GM12892 (cell line): ENCODE measurements around the gene XYLT1.

Experiments
- DNase-seq: peaks from one replicate; pipeline ENCODE4 v3.0.0; 2011; ENCODE audit not compliant: insufficient read length
- FAIRE-seq: peaks from 2 replicates; lab custom pipeline; 2011; peaks lifted over from hg19 to GRCh38; lab: Jason Lieb, UNC
- POLR2A ChIP-seq: IDR thresholded peaks from 2 replicates; pipeline ENCODE4 v1.6.1; 2011; ENCODE audit warnings: low read depth, low read length, control low read depth
- POLR2AphosphoS5 ChIP-seq: IDR thresholded peaks from 2 replicates; pipeline ENCODE4 v1.6.1; 2011; ENCODE audit warnings: low read depth, low read length, control low read depth
- TAF1 ChIP-seq: IDR thresholded peaks from 2 replicates; pipeline ENCODE4 v1.6.1; 2011; ENCODE audit warnings: low read depth, mild to moderate bottlenecking, control low read depth, low read length, borderline replicate concordance

XYLT1 gene

DNA sequence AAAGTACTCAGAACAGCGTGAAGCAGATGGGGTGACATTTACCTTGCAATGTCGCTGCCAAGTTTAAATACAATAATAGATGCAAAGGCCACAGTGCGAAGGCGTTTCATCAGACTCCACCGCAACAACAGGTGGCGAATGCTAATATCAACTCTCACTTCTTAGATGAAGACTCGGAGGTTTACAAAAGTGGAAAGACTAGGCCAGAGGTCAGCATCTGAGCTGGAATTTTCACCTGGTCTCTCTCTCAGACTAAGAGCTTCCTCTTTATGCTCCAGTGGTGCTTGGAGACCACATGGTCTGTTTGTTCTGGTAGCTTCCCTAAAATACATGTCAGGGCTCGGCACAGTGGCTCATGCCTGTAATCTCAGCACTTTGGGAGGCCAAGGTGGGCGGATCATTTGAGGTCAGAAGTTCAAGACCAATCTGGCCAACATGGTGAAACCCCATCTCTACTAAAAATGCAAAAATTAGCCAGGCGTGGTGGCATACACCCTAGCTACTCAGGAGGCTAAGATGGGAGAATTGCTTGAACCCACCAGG is 169.1 kb downstream of the XYLT1 start:
- TF ChIP-seq POLR2A, result no peak
- TF ChIP-seq POLR2AphosphoS5, result peak; percentile 38; the same call in 1 of the 2 replicates
- TF ChIP-seq TAF1, result no peak
- peak; percentile 79 for FAIRE-seq
- peak; percentile 35 for DNase-seq

DNA sequence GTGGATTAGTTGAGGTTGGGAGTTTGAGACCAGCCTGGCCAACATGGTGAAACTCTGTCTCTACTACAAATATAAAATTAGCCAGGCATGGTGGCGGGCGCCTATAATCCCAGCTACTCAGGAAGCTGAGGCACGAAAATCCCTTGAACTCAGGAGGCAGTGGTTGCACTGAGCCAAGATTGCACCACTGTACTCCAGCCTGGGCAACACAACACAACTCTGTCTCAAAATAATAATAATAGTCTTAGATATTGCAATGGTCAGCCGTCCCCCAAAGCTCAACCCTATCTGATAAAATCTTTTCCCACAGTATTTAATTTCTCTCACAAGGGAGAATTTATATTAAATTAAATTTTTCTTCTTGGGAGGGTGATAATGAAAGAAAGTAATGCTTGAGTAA is 169.6 kb downstream of the XYLT1 start:
- TF ChIP-seq POLR2AphosphoS5 (no peak), TAF1 (no peak), POLR2A (no peak)
- no peak for FAIRE-seq
- DNase-seq, result no peak

DNA sequence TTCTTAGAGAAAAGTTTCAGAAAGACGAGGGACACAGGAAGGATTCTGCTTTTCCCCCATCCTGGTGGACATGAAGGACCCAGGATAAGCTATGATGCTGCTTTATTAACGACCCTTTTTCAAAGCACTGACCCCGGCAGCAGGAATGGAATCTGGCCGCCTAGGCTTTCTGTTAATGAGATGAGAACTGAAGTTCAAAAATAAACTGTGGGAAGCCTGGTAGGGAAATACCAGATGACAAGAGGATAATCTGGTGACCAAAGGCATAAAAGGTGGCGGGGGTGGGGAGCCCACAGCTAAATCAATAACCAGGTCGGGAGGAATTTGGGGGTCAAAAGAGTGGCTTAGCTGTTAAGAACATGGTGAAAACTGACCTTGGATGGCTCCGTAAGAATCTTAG is 171.0 kb downstream of the XYLT1 start:
- DNase-seq (no peak), FAIRE-seq (no peak)
- TF ChIP-seq TAF1 (no peak), POLR2A (no peak), POLR2AphosphoS5 (no peak)

DNA sequence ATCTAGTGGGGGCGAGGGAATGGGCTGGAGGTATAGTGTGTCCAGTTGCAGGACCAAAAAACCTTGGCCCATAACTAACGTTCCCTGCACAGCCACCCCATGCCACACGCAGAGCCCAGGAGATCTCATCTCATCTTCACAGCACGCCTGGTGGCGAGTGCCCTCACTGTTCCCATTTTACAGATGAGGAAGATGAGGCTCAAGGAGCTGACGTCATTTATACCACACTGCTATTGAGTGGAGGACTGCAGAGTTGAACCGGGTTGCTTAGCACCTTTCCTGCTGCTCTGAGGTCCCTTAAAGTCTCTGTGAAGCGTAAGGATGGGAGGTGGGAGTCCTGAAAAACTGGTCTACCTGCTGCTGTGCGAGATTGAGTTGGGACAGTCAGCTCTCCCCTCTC is 172.5 kb downstream of the XYLT1 start:
- DNase-seq, result no peak
- TF ChIP-seq POLR2A (no peak), TAF1 (no peak), POLR2AphosphoS5 (no peak)
- no peak for FAIRE-seq

- no peak for FAIRE-seq
- no peak for DNase-seq
- TF ChIP-seq POLR2A, result no peak
- TF ChIP-seq POLR2AphosphoS5, result no peak
- TF ChIP-seq TAF1, result no peak
Observed at GRCh38 chr16:17296431-17296830, 174.3 kb downstream of the XYLT1 start.

DNA sequence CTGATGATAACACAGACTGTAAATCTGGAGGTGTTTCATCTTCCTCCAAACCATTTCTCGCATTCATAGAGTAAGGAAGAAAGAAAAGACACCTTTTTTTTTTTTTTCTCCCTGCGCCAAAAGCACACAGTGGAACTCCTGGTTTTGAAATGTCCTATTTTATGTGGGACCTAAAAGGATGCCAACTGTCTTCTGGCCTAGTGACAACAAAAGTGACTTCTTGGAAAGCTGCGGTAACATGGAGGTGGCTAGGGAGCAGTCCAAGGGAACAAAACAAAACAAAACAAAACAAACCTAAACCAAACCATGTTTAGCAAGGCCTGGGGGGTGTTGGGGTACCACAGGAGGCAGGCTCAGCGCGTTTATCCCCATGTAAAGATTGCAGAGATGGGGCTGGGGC is 174.8 kb downstream of the XYLT1 start:
- TF ChIP-seq POLR2AphosphoS5 (no peak), POLR2A (no peak)
- no peak for FAIRE-seq

DNA sequence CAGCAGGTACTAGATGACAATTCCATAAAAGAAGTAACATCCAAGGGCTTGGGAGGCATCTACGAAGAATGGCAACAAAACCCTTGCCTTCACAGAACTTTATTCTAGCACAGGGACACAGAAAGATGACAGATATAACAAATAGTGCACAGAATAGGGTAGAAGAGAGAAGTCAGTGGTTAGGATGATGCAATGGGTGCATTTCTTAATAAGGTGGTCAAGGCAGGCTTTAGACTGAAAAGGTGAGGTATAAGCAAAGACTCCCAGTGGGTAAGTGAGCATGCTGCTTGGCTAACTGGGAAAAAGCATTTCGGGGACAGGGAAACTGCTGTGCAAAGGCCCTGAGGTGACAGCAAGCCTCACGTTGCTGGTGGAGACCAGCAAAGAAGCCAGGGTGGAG is 175.9 kb downstream of the XYLT1 start:
- DNase-seq, result no peak
- TF ChIP-seq POLR2A (no peak), POLR2AphosphoS5 (no peak), TAF1 (no peak)
- FAIRE-seq, result no peak

More for the DNA sequence above, 174.8 kb downstream of the XYLT1 start:
- no peak for DNase-seq

DNA sequence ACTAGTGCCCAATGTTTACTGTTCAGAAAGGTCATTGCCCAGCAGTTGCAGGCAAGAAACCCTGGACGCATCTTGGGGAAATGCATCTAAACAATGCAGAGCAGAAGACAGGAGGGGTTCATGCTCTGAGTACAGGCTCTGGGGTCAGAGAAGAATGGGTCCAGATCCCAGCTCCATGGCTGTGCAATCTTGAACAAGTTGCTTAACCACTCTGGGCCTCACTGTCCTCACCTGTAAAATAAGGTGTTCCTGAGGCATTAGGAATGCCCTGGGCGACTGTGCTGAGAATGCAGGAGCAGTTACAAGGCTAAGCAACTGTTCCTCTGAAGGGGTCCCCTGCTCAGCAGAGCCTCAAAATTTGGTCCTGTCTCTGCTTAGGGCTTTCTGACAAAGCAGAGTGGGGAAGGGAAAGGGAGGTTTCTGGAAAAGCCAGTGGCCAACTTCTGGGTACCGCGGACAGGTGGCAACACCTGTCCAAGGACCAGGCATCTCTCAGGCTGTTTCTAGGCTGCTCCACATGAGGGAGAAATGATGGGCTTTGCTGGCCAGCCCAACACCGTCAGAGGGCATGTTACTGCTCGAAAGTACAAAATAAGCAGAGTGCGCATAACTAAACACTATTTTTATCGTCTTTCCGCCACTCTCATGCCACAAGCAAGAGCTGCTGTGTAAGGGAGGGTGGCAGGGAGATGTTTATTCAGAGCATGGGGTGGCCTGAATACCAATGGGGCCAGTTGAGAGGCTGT is 176.8 kb downstream of the XYLT1 start:
- FAIRE-seq (no peak), DNase-seq (no peak)
- TF ChIP-seq TAF1, result no peak
- no peak for TF ChIP-seq POLR2AphosphoS5
- no peak for TF ChIP-seq POLR2A

- TF ChIP-seq POLR2A, result no peak
- no peak for TF ChIP-seq TAF1
- no peak for TF ChIP-seq POLR2AphosphoS5
- FAIRE-seq (no peak), DNase-seq (no peak)
Observed at GRCh38 chr16:17291289-17291688, 179.5 kb downstream of the XYLT1 start.

DNA sequence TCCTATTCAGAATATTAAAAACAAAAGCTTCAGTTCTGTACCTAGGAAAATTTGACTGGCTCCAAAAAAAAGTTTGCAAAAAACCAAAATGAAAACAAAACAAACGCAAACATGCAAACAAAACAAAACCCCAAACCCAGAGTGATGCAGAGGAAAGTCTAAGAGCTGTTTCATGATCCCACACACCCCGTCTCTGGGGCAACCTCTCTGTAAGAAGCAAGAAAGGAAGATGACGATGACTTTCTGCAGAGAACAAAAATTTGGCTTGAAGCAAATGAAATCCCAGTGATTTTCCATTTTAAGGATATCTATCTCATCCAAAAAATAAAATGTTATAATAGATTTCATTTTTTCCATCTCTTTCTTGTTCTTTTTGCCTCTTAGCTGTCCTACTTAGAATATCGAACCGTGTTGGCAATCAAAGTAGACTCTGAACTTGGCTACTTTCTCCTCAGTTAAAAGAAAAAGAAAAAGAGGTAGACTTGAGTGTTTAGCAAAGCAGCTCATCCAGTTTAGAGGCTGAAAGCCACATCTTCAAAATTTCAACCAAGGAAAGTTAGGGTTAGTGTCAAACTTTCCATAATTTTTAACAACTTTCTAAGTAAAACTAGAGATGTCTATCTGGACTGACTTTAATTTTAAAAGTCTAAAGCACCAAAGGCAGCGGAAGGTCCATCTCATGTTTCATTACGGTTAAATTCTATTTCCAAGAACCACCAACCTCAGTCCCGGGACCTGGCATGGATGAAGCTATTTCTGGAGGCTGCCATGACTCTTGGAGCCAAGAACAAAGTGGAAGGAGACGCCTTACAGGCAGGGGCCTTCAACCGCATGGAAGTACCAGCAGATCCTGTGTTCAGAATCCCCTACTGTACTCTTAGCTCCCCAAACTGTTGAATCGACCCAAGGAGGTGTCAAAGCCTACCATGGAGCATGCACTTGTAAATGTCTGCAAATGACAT is 180.8 kb downstream of the XYLT1 start:
- no peak for DNase-seq
- no peak for FAIRE-seq
- no peak for TF ChIP-seq TAF1

DNA sequence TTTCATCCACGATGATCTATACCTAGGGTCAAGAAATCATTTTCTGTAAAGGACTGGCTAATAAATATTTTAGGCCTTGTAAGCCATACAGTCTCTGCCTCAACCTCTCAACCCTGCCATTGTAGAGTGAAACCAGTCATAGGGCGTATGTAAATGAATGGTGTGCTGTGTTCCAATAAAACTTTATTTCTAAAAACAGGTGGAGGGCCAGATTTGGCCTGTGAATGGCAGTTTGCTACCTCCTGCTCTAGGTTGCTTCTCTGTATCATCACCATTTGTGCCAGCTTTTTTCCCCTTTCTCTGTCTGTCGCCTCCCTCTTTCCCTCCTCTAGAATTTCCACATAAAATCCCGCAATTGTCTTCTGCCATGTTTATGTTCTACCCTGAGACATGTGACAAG is 181.7 kb downstream of the XYLT1 start:
- DNase-seq (no peak), FAIRE-seq (no peak)
- no peak for TF ChIP-seq POLR2AphosphoS5
- TF ChIP-seq POLR2A, result no peak
- TF ChIP-seq TAF1, result no peak
